ENCODE data around the gene UGT8.

The UGT8 gene

GRCh38 chr4:114595207-114595606, 3.4 kb upstream of the UGT8 start:
- no peak overlapping the region for H3K27ac ChIP-seq
- H3K4me3 ChIP-seq (ENCODE audit: low read depth in 1 of 2, low read length in 1 of 2) = no peak overlapping the region
- H3K27me3 ChIP-seq = peaks cover 39% of the 10 kb centered on the region
- no peaks in the 10 kb centered on the region for H3K9me3 ChIP-seq
- no peak for TF ChIP-seq CTCF (IDR thresholded peaks at IDR 0.05)
- no peaks in the 10 kb centered on the region for H3K4me1 ChIP-seq (ENCODE audit: control insufficient read depth in 1 of 2, insufficient read depth in 1 of 2, low read depth in 1 of 2, low read length in 1 of 2)
- H3K36me3 ChIP-seq = no peaks in the 10 kb centered on the region

- H3K4me1 ChIP-seq (ENCODE audit: control insufficient read depth in 1 of 2, insufficient read depth in 1 of 2, low read depth in 1 of 2, low read length in 1 of 2) = no peaks in the 10 kb centered on the region
- H3K9me3 ChIP-seq = no peaks in the 10 kb centered on the region
- H3K4me3 ChIP-seq (ENCODE audit: low read depth in 1 of 2, low read length in 1 of 2) = no peak overlapping the region
- H3K27ac ChIP-seq = no peak overlapping the region
- TF ChIP-seq CTCF (IDR thresholded peaks at IDR 0.05) = no peak
- peaks cover 46% of the 10 kb centered on the region for H3K27me3 ChIP-seq
- no peaks in the 10 kb centered on the region for H3K36me3 ChIP-seq
Observed at GRCh38 chr4:114595921-114596320, 2.7 kb upstream of the UGT8 start.

GRCh38 chr4:114597410-114598115, 1.0 kb upstream of the UGT8 start:
- Histone ChIP-seq H3K4me1 (ENCODE audit: control insufficient read depth in 1 of 2, insufficient read depth in 1 of 2, low read depth in 1 of 2, low read length in 1 of 2) (no peaks in the 10 kb centered on the region), H3K27ac (no peak overlapping the region), H3K36me3 (no peaks in the 10 kb centered on the region), H3K4me3 (ENCODE audit: low read depth in 1 of 2, low read length in 1 of 2) (no peak overlapping the region), H3K27me3 (peaks cover 55% of the 10 kb centered on the region), H3K9me3 (no peaks in the 10 kb centered on the region)
- no peak for TF ChIP-seq CTCF (IDR thresholded peaks at IDR 0.05)

GRCh38 chr4:114599231-114599902, 760 bp downstream of the UGT8 start:
- Histone ChIP-seq H3K4me1 (ENCODE audit: control insufficient read depth in 1 of 2, insufficient read depth in 1 of 2, low read depth in 1 of 2, low read length in 1 of 2) (no peaks in the 10 kb centered on the region), H3K27me3 (peaks cover 58% of the 10 kb centered on the region), H3K9me3 (no peaks in the 10 kb centered on the region), H3K27ac (no peak overlapping the region), H3K36me3 (no peaks in the 10 kb centered on the region), H3K4me3 (ENCODE audit: low read depth in 1 of 2, low read length in 1 of 2) (no peak overlapping the region)
- TF ChIP-seq CTCF (IDR thresholded peaks at IDR 0.05) = no peak

- H3K27ac ChIP-seq = no peak overlapping the region
- H3K27me3 ChIP-seq = peaks cover 58% of the 10 kb centered on the region
- no peak for TF ChIP-seq CTCF (IDR thresholded peaks at IDR 0.05)
- no peak overlapping the region for H3K4me3 ChIP-seq (ENCODE audit: low read depth in 1 of 2, low read length in 1 of 2)
- H3K4me1 ChIP-seq (ENCODE audit: control insufficient read depth in 1 of 2, insufficient read depth in 1 of 2, low read depth in 1 of 2, low read length in 1 of 2) = no peaks in the 10 kb centered on the region
- no peaks in the 10 kb centered on the region for H3K36me3 ChIP-seq
- no peaks in the 10 kb centered on the region for H3K9me3 ChIP-seq
Observed at GRCh38 chr4:114599903-114600552, 1.4 kb downstream of the UGT8 start.

All from neutrophil (primary cell).